Fibroblast of pulmonary artery (primary cell): ENCODE measurements around the gene SOWAHC.
"Not testable (repeated sequence)": the region's sequence is repeated elsewhere in the genome, so short reads cannot be mapped to it uniquely, and the experiment has no call there.

Experiments used
- DNase-seq: peaks from one replicate; pipeline ENCODE4 v3.0.0-alpha.2; 2010; ENCODE audit warnings: low read depth
- H3K4me3 ChIP-seq: replicated peaks from 2 replicates; pipeline ENCODE4 v1.5.1; 2011; ENCODE audit warnings: low read depth, mild to moderate bottlenecking, control low read depth, low read length, moderate library complexity
- CTCF ChIP-seq: IDR thresholded peaks from 2 replicates; pipeline ENCODE4 v1.5.1; 2011; ENCODE audit warnings: mild to moderate bottlenecking, control low read depth, low read length, inconsistent platforms; ENCODE audit errors: missing control alignments

SOWAHC gene

GRCh38 chr2:109616184-109616583, 2.0 kb downstream of the SOWAHC start:
- DNase-seq = no peak
- H3K4me3 ChIP-seq = peak overlapping the region; percentile 55
- no peak for TF ChIP-seq CTCF

- no peak for DNase-seq
- TF ChIP-seq CTCF = no peak
- H3K4me3 ChIP-seq = no peak overlapping the region
Observed at GRCh38 chr2:109619032-109619615, 5.0 kb downstream of the SOWAHC start.

- no peak for TF ChIP-seq CTCF
- H3K4me3 ChIP-seq = no peak overlapping the region
- no peak for DNase-seq
Observed at GRCh38 chr2:109623297-109623696, 9.1 kb downstream of the SOWAHC start.

GRCh38 chr2:109623923-109624322, 9.8 kb downstream of the SOWAHC start:
- no peak for DNase-seq
- no peak for TF ChIP-seq CTCF
- no peak overlapping the region for H3K4me3 ChIP-seq

GRCh38 chr2:109624339-109624738, 10.2 kb downstream of the SOWAHC start:
- H3K4me3 ChIP-seq = no peak overlapping the region
- TF ChIP-seq CTCF = no peak
- no peak for DNase-seq

GRCh38 chr2:109628321-109628720, 14.2 kb downstream of the SOWAHC start:
- DNase-seq, H3K4me3 ChIP-seq: not testable (repeated sequence)

GRCh38 chr2:109629867-109630266, 15.7 kb downstream of the SOWAHC start:
- no peak for TF ChIP-seq CTCF
- DNase-seq = no peak
- no peak overlapping the region for H3K4me3 ChIP-seq
